Amniotic epithelial cell (primary cell): ENCODE results near the gene MGMT.

Experiments
- DNase-seq: peaks from one replicate; pipeline ENCODE4 v3.0.0-alpha.2; 2010; ENCODE audit warnings: low read depth

The MGMT gene

DNA sequence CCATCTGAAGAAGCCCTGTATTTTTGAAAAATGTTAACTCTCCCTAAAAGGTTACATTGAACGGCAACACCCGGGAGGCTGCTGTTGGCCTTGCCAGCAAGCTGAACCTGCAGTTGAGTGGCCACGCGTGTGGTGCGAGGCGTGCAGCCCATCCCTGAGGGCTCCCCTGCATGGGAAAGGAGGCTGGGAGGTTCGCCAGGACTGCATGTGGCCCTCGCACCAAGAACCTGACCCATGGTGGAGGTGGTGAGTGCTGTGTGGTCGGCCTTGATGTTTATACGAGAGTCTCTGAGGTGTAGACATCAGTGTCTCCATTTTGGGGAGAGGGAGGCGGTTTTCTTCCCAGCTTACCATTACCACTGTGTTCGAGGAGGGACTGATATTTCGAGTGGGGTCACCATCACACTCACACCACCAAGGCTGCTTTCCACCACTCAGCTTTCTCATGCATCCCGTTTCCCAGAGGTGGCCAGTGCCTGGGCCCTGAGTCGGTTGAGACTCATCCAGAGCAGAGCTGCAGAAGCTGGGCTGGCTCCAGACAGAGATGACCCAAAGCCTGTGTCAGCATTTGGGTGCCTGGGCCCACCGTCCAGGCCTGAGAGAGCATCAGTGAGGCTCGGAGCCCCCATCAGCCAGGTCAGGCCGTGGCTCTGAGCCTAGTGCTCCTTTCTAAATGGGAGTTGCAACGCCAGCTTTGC lies 274.4 kb downstream of the MGMT start:
- DNase-seq = no peak

DNA sequence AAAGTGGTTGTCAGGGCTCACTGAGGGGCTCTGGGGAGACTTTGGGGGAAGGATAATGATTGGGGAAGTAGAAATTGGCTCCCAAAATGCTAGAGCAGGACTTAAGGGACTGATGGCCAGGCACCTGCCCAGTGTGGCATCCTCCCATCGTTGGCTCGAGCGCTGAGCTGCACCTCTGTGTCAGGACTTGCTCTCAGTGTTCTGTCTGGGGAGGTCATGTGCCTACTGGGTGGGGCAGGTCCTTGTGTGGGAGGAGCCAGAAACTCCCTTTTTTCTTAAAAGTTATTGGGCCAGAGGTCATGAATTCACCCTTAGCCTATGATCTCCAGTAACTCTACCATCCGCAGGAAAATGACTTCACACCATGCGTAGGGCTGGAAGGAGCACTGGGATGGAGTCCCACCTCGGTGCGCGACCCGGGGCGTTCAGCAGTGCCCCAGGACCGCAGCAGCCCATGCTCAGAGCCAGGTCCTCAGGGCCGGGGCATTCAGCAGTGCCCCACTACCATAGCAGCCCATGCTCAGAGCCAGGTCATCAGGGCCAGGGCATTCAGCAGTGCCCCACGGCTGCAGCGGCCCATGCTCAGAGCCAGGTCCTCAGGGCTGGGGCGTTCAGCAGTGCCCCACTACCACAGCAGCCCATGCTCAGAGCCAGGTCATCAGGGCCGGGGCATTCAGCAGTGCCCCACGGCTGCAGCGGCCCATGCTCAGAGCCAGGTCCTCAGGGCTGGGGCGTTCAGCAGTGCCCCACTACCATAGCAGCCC lies 275.1 kb downstream of the MGMT start:
- no peak for DNase-seq

DNA sequence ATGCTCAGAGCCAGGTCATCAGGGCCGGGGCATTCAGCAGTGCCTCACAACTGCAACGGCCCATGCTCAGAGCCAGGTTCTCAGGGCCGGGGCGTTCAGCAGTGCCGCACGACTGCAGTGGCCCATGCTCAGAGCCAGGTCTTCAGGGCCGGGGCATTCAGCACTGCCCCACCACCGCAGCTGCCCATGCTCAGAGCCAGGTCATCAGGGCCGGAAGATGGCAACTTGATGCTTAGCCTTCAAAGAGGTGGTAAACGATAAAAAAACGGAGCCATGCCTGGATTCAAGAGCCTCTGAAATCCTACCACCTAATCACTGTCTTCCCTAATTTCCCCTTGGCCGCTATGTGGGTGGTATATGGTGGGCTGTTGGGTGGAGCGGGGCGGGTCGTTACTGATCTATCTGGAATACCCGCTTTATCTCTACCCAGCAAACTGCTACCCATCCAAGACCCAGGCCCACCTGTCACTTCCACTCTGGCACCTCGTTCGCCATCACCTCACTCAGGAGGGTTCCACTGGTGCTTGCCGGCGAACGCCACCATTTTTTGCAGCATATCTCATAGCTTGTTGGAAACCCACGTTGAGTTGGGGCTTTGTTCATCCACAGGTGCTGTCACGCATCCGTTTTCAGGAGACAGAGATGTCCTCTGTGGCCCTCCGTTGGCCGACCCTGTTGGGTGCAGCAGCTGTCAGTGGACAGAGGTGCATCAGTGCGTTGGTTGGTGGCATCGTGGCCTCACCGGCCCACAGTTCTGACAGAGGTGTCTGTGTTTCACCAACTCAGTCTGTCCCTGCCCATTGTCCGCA lies 275.9 kb downstream of the MGMT start:
- no peak for DNase-seq

DNA sequence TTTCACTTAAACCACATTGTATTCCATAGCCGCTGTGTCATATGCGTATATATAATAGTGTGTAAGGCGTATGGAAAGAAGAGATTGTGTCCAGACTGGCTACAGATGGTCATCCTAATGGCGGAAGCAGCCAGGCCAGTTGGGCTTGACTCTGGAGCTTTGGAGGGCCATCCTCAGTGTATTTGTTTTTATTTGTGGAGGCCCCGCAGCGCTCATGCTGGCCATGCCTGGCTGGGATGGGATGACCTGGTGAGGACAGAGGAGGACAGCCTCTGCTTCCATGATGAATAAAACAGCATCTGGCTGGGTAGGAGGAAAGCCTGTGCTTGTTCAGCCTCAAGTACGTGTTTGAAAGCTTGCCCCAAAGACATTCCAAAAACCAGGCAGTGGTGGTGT lies 276.7 kb downstream of the MGMT start:
- DNase-seq = no peak

DNA sequence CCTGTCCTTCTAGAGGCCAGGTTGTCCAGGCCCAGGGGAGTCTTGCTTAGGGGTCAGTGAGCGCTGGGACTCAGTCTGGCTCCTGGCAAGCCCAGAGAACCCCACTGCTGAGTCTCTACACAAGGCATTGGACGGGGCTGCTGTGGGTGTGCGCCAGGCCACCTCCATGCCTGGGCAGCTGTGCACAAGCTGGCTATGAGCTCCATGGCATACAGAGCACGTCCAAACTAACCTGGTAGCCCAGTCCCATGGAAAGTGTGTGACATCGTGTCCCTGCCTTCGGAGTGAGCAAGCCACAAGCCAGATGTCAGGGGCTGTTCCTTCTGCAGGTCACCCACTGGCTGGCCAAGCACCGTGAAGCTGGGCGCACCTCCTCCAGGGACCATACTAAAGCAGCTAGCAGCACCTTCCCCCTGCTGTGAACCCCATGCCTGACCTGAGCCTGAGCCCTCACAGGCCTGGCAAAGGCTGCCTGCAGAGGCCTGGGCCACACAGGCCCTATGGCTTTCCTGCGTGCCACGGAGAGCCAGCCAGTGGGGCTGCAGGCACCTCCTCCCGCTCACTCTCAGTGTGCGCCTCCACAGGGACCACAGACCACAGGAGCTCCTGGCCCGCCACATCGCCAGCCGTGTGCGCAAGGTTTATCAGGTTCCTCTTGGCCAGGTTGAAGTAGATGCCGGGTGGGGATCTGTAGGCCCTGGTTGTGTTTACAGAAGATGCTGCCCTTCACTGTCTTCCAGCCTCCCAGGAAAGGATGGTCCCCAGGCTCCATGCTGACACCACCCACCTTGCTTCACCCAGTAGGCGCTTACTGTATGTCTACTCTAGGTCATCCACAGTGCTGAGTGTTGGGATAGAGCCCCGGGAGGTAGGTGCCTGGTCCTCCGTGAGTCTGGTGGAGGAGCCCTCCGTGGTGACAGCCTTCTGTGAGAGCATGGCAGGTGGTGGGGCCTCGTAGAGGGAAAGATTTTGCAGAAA lies 277.4 kb downstream of the MGMT start:
- no peak for DNase-seq

DNA sequence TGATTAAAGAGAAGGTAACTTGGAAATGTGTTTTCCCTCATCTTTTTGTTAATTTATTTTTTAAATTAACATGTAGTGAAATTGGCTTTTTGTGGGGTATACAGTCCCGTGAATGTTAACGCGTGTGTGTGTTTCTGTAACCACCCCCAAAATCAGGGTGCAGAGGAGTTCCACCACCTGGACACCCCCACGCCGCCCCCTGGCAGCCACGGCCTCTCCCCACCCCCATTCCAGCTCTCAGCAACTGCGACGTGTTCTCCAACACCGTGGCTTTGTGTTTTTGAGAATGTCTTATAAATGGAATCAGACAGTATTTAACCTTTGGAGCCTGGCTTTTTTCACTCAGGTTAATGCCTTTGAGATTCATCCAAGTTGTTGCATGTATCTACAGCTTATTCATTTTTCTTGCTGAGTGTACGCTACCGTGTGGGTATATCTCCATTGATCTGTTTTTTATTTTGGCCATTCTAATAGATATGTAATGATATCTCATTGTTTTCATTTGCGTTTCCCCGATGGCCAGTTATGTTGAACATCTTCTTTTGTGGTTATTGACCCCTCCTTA lies 278.2 kb downstream of the MGMT start:
- DNase-seq = no peak

DNA sequence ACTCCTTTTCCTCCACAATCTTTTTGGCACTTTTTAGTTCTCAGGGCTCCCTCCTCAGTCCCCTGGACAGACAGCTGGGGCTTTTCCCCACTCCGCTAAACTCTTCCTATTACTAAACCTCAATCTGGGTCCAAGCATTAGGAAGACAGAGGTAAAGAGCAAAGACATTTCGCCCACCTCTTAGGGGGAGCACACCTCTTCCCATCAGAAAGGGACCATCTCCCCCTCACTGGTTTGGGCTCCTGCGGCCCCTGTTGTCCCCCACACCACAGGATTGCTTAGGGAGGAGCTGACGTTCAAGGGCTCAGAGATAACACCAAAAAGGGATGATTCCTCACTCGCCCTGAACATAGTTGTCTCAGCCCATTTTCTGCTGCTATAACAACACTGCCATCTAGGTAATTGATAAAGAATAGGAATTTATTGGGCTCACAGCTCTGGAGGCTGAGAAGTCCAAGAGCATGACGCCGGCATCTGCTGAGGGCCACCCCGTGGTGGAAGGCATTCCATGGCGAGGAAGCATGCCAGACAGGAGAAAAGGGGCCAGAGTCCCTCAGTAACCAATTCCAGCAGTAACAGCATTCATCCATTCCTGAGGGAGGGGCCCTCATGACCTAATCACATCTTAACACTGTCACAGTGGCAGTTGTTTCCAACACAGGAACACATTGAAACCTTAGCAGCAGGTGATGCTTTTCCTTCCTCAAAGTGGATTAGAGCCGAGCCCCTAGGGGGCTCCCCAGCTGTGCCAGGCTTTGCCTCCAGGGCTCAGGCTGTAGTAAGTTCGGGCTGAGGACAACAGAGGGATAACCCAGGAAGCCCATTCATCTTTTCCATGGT lies 287.4 kb downstream of the MGMT start:
- DNase-seq = no peak

DNA sequence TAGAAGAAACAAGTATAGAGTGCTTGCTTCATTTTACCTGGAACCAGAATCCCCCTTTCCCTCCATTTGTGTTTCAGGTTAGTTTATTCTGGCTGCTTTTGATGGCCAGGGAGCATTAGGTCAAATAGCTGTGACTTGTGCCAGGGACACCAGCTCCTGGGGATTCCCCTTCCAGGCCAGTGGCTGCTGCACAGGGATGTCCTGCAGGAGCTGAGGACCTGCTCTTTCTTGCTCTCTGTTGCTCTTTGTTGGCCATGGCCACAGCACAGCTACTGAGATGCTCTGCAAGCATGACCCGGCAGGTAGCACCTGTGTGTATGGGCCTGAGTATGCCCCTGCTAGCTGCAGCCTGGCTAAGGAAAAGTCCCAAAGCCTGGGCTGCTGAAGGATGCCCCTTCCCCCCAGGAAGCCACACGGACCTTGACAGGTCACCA lies 288.1 kb downstream of the MGMT start:
- DNase-seq = no peak

DNA sequence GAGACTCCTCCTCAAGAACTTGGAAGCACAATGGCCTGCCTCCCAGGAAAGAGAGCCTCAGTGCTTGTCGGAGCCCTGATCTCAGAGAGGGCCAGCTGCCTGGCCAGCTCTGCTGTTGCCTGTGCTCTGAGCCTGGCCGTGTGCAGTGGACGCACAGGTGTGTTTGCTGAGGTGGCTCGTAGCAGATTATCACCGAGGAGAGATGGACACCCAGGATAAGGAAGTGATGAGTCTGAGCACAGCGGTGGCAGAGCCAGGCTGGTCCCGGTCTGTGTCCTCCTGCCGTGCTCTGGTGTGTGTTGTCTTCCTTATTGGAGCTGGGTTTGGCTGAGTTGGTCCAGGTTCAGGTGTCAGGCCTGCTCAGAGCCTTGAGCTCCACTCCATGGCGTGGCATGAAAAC lies 288.6 kb downstream of the MGMT start:
- no peak for DNase-seq

DNA sequence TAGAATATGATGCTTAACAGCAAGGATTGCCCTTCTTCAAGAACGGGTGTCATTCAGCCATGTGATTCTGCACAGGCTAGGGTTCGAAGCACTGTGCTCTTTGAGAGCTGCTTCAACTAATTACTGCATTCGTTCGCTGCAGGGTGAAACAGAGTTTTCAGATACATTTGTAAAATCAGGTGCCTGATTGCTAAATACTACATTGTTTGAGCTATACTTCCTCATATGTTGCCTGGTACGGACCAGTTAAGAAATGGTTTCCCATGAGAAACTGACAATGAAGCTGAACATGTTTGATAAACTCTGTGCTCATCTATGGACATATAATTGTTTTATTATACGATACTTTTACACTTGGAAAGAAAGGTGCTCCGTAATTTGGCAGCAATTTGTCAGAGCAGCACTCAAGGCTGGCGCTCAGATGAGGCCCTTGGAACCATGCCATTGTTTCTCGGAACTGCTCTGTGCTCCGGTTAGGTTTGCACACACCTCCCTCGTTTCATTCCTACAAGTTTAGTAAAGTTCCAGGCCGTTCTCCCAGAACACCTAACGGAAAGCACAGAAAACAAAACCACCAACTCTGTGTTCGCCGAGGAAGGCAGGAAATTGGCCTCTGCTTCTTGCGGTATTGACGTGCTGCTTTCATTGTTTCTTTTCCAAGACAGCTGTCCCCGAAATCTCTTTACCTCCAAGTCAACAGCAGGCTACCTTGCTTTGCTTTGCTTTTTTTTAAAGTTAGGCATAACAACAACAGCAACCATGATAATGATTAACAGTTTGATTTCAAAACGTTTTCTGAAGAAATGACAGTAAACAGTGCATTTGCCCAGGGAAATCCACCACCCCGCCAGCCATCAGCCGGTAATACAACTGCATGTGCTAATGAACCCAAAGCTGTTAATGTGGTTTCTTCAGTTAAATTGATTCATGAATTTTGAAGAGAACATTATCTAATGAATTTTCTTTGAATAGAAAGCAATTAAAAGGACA lies 290.2 kb downstream of the MGMT start:
- no peak for DNase-seq

DNA sequence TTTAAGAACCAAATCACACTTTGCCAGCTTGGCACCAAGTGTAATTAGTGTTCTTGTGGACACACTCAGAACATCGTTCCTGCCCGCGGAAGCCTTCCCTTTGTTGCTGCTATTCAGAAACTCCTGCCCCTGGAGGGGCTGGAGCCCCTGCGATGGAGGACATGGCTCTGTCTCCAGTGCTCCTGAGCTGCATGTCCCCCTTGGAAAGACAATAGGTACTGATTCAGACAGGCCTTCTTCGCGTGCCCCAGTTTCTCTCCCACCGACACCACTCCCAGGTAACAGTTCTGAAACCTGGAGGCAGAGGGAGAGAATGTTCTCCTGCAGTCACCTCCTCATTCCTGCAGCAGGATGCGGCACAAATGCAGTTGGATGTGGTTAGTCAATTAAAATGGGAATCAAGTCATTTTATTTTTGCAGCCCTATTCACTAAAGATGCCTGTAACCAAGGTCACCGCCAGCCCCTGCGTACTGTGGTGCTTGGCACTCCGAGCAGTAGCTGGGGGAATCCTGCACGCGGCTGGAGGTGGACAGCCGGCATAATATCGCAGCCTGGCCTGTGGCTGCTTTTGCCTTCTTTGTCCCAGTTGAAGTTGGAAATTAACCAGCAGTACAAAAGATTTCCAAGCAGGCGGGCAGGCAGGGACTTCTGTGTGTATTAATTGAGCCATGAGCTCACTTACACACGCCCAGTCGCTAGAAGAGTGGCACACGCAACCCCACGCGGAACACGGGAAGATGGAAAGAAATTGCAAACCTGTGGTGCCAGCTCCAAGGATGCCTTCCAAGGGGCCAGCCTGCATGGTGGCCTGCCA lies 291.4 kb downstream of the MGMT start:
- no peak for DNase-seq

DNA sequence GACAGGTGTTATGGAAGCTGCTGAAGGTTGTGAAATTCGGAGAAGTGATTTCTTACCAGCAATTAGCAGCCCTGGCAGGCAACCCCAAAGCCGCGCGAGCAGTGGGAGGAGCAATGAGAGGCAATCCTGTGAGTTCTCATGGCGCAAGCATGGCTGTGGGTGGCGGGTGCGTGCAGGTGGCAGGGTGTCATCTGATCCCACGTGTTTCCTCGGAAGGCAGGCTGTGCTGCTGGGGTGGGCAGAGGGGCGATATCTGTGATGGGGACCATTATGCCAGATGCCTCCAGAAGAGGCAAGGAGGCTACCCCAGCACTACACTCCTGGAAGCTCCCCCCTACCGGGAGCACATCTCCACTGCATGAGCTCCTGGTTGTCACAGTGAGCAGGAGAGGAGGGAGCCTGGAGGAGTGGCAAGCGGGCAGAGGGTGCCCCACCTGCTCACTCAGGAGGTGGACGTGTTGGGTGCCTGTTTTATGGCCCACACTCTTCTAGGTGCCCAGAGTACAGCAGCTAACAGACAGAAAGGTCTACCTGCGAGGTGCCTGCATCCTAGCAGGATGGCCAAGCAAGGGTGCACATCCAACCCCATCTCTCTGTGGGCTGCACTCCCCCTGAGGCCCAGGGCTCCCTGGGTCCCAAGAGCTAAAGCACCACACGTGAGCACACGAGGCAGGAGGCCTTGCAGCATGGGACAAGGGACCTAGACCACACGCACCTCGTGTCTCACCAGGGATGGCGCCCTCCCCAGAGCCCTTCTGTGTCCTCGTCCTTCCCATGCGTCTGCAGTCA lies 292.4 kb downstream of the MGMT start:
- no peak for DNase-seq

DNA sequence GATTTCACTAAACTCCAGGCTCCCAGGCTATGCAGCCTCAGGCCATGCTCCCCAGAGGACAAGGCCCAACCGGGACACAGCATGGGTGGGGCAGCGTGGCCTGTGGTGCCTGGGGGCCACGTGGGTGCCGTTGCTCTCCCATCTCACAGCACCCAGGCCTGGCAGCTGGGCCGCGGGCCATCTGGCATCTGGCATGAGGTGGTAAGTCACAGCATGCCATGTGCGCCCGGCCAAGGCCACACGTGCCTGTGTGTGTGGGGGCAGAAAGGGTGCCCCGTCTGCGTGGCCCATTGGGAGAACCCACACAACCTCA lies 292.9 kb downstream of the MGMT start:
- DNase-seq = no peak

DNA sequence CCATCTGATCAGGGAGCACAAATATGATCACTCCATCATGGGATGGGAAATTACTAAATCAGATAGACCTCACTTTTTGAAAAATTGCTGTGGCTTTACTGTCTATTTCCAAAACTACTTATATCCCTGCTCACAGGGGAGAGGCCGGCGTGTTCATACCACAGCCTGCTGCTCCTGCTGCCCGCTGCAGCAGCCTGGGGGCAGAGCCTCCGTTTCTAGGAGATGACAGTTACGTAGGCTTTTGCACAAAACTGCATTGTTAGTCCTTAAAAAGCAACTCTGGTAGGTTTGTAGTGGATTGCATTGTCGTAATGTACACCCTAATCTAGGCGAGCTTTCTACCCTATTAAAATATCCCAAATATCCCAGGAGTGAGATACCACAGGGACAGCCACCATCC lies 293.4 kb downstream of the MGMT start:
- DNase-seq = no peak

DNA sequence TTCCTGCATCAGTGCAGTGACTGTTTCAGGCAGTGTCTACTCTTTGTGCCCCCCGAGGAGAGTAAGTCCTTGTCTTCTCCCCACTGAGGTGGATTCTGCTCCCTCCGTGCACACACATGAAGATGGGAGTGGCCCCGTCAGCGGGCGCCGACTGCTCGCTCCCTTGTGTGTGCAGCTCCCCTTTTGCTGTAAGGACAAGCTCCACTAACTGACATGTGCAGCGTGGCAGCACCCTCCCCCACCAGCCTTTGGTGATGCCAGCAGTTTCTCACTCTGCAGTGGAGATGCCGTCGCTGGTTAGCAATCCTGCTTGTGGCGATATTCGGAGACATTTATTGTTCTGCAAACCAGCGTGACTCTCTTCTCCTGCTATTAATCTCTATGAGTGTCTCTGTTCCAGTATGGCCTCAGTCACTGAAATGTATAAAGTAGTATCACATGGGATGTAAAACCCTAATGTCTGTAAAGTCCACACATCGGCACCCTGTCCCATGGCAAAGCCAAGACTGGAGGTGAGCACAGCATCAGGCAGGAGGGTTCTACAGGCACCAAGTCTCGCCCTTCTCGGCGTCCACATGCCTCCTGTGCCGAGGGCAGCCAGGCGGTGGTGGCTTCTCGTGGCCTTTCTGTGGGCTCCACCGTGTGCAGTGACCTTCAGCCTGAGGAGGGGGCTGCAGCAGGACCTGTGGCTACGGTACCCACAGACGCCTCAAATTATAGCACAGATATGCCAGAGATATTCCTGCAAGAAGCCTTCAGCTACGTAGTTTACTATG lies 294.3 kb downstream of the MGMT start:
- DNase-seq = no peak

DNA sequence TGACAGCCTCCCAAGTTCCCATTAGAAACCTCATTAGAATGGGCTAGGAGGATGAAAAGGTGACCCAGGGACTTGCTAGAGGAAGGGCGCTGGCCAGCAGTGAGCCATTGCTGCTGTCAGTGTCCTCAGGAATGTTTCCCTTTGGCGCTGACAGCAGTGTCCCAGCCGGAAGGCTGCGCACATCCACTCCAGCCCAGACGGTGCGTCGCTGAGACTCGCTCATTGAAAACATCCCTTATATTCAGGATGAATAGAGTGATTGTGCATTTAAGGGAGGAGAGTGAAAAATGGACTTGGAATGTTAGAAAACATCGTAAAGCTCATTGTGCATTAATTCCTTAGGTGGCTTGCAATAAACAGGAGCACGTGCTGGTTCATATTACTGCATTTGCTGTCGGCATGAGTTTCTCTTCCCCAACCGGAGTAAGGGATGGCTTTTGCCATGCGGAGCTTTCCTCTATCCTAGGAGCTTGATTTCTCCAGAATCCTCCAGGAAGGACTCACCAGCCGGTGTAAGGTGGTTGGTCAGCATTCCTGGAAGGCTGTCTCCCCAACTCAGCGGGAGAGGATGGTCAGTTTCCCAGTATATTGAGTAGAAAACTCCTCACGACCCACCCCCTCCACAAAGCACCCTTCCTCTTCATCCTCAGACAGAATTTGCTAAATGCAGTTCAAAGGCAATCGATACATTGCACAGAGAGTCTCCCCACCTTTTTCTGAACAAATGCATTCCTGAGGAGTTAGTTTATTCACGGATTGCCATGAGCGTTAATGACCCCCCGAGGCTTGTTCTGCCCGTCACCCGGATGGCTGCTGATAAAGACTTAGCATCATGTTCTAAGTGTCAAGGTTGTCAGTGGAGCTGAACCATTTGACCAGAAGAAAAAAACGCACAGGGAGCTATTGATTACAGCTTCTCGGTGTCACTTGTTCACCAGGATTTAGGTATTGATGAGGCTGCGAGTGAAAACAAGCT lies 295.2 kb downstream of the MGMT start:
- DNase-seq = no peak
